ENCODE results near the gene NXT1.

NXT1 gene

GRCh38 chr20:23326774-23327173, 23.8 kb upstream of the NXT1 start (continued):
- TF ChIP-seq GLIS3 (CRISPR knock-in tag; IDR thresholded peaks at IDR 0.05) (no peak), ISL1 (CRISPR knock-in tag; IDR thresholded peaks at IDR 0.05) (no peak), RARB (CRISPR knock-in tag; IDR thresholded peaks at IDR 0.05) (no peak)

GRCh38 chr20:23327617-23328333, 22.8 kb upstream of the NXT1 start:
- no peak for ATAC-seq
- no peak for TF ChIP-seq CSDC2 (CRISPR knock-in tag; IDR thresholded peaks at IDR 0.05)
- TF ChIP-seq SNAI2 (CRISPR knock-in tag; IDR thresholded peaks at IDR 0.05), result no peak

GRCh38 chr20:23331450-23332350, 18.9 kb upstream of the NXT1 start:
- ATAC-seq, result no peak
- TF ChIP-seq ARNTL (CRISPR knock-in tag; IDR thresholded peaks at IDR 0.05; ENCODE audit: borderline replicate concordance, low read depth) (no peak), ISL1 (CRISPR knock-in tag; IDR thresholded peaks at IDR 0.05) (no peak), PPARA (CRISPR knock-in tag; IDR thresholded peaks at IDR 0.05; ENCODE audit: borderline replicate concordance) (no peak), CREB5 (CRISPR knock-in tag; IDR thresholded peaks at IDR 0.05; ENCODE audit: low read depth) (no peak), ZFP30 (CRISPR knock-in tag; IDR thresholded peaks at IDR 0.05) (no peak), RARB (CRISPR knock-in tag; IDR thresholded peaks at IDR 0.05) (no peak), ZNF8 (CRISPR knock-in tag; IDR thresholded peaks at IDR 0.05) (no peak), ZC3H10 (CRISPR knock-in tag; IDR thresholded peaks at IDR 0.05) (no peak), TOX (CRISPR knock-in tag; IDR thresholded peaks at IDR 0.05; ENCODE audit: borderline replicate concordance) (no peak), OSR1 (CRISPR knock-in tag; IDR thresholded peaks at IDR 0.05) (no peak), GLIS3 (CRISPR knock-in tag; IDR thresholded peaks at IDR 0.05) (no peak), PATZ1 (CRISPR knock-in tag; IDR thresholded peaks at IDR 0.05; ENCODE audit: borderline replicate concordance) (no peak), CSRNP3 (CRISPR knock-in tag; IDR thresholded peaks at IDR 0.05) (no peak), ZNF70 (CRISPR knock-in tag; IDR thresholded peaks at IDR 0.05) (no peak), ESRRG (CRISPR knock-in tag; IDR thresholded peaks at IDR 0.05) (no peak), ZFP3 (CRISPR knock-in tag; IDR thresholded peaks at IDR 0.05) (no peak)

- no peak for ATAC-seq
- TF ChIP-seq TSHZ2 (CRISPR knock-in tag; IDR thresholded peaks at IDR 0.05) (no peak), CSRNP3 (CRISPR knock-in tag; IDR thresholded peaks at IDR 0.05) (no peak), CSDC2 (CRISPR knock-in tag; IDR thresholded peaks at IDR 0.05) (no peak), OSR1 (CRISPR knock-in tag; IDR thresholded peaks at IDR 0.05) (no peak), ZC3H10 (CRISPR knock-in tag; IDR thresholded peaks at IDR 0.05) (no peak), PATZ1 (CRISPR knock-in tag; IDR thresholded peaks at IDR 0.05; ENCODE audit: borderline replicate concordance) (no peak), ZNF565 (CRISPR knock-in tag; conservative IDR thresholded peaks at IDR 0.05; ENCODE audit: low read depth) (no peak), RARB (CRISPR knock-in tag; IDR thresholded peaks at IDR 0.05) (no peak), SNAI2 (CRISPR knock-in tag; IDR thresholded peaks at IDR 0.05) (no peak), ZNF8 (CRISPR knock-in tag; IDR thresholded peaks at IDR 0.05) (no peak), GLIS3 (CRISPR knock-in tag; IDR thresholded peaks at IDR 0.05) (no peak), ZFP30 (CRISPR knock-in tag; IDR thresholded peaks at IDR 0.05) (no peak), BACH2 (CRISPR knock-in tag; IDR thresholded peaks at IDR 0.05; ENCODE audit: borderline replicate concordance) (no peak)
These were observed 18.1 kb upstream of the NXT1 start for GRCh38 chr20:23332467-23332866.
